ENCODE measurements around the gene MDP1.

The MDP1 gene

GRCh38 chr14:24179961-24180796, 35.7 kb downstream of the MDP1 start:
- peak; percentile 27 for DNase-seq (ENCODE audit: low spot score)

- DNase-seq (ENCODE audit: low spot score), result no peak
These were observed 36.4 kb downstream of the MDP1 start for GRCh38 chr14:24179294-24179960.

GRCh38 chr14:24178399-24179178, 37.3 kb downstream of the MDP1 start:
- DNase-seq (ENCODE audit: low spot score), result no peak

GRCh38 chr14:24177891-24178290, 38.0 kb downstream of the MDP1 start:
- no peak for DNase-seq (ENCODE audit: low spot score)

- no peak for DNase-seq (ENCODE audit: low spot score)
These were observed 38.6 kb downstream of the MDP1 start for GRCh38 chr14:24177041-24177825.

GRCh38 chr14:24176599-24176998, 39.3 kb downstream of the MDP1 start:
- DNase-seq (ENCODE audit: low spot score), result no peak

- DNase-seq (ENCODE audit: low spot score), result no peak
These were observed 43.0 kb downstream of the MDP1 start for GRCh38 chr14:24172871-24173281.

GRCh38 chr14:24172261-24172860, 43.5 kb downstream of the MDP1 start:
- DNase-seq (ENCODE audit: low spot score), result no peak

- peak; percentile 98 for DNase-seq (ENCODE audit: low spot score)
These were observed 44.2 kb downstream of the MDP1 start, which contains the start of gene REC8 for GRCh38 chr14:24171422-24172260. REC8 (plus strand) TSS chr14:24172080; CDS start chr14:24172553, 473 bp downstream.

GRCh38 chr14:24167469-24168114, 48.3 kb downstream of the MDP1 start:
- DNase-seq (ENCODE audit: low spot score), result no peak

- DNase-seq (ENCODE audit: low spot score), result no peak
These were observed 50.1 kb downstream of the MDP1 start for GRCh38 chr14:24165785-24166184.

- no peak for DNase-seq (ENCODE audit: low spot score)
These were observed 51.3 kb downstream of the MDP1 start for GRCh38 chr14:24164518-24164991.

All from iPS-NIHi11 (cell line).